Measurements from ENCODE around the gene TIMM50. TPM values are rescaled to one million over a fixed set of nuclear protein-coding genes. Genes with fewer than 3 reads are reported as not detected.
A peak's percentile ranks its signal among the peaks of the same experiment; 100 is the strongest.
"Not testable (repeated sequence)": the region's sequence is repeated elsewhere in the genome, so short reads cannot be mapped to it uniquely, and the experiment has no call there.

Gene TIMM50
- total RNA-seq, 4 donors from 2014 or later, result 21.7 to 54.0 (median 33.5) TPM

DNA sequence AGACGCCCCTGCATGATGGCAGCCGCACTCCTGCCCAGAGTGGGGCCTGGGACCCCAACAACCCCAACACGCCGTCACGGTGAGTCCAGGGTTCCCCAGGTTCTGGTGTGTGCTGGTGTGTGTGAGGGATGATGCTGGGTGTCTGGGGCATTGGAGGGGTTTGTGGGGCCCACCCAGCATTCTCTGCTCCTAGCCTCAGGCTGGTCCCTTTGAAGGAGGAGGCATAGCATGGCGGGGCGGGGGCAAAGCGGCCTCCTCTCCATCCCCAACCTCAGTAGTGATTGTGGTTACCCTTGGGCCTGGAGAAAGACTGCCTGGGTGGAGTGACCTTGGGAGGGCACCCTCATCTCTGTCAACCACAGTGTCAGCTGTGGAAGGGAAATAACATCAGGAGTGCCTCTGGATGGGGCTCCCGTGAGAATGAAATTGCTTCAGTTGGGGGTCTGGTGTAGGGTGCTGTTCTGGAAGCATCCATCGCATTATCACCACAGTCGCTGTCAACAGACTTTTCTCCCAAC lies 7.1 kb upstream of the TIMM50 start:
- TF ChIP-seq, protein P1, sequence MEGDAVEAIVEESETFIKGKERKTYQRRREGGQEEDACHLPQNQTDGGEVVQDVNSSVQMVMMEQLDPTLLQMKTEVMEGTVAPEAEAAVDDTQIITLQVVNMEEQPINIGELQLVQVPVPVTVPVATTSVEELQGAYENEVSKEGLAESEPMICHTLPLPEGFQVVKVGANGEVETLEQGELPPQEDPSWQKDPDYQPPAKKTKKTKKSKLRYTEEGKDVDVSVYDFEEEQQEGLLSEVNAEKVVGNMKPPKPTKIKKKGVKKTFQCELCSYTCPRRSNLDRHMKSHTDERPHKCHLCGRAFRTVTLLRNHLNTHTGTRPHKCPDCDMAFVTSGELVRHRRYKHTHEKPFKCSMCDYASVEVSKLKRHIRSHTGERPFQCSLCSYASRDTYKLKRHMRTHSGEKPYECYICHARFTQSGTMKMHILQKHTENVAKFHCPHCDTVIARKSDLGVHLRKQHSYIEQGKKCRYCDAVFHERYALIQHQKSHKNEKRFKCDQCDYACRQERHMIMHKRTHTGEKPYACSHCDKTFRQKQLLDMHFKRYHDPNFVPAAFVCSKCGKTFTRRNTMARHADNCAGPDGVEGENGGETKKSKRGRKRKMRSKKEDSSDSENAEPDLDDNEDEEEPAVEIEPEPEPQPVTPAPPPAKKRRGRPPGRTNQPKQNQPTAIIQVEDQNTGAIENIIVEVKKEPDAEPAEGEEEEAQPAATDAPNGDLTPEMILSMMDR (IDR thresholded peaks at IDR 0.05), result no peak
- TF ChIP-seq EP300 (IDR thresholded peaks at IDR 0.05; ENCODE audit: low read depth) (no peak), POLR2A (IDR thresholded peaks at IDR 0.05) (no peak), POLR2AphosphoS5 (IDR thresholded peaks at IDR 0.05) (no peak)
- Histone ChIP-seq H3K4me1 (no peaks in the 10 kb centered on the region), H3K27ac (no peak overlapping the region), H3K36me3 (peaks cover 0 to 58% (median 28%) of the 10 kb centered on the region in 4 donors), H3K9me3 (no peaks in the 10 kb centered on the region), H3K4me3 (no peak overlapping the region), H3K27me3 (no peaks in the 10 kb centered on the region)
- in situ Hi-C loops (cut with MboI; ENCODE audit: low pct_ligation_motif_present in 1 of 4, low pct_unique_long_range_greater_than_20kb in 1 of 4, low sequenced_read_pairs in 3 of 4) (no loop called here), intact Hi-C loops (cut with DNase I; ENCODE audit: low total_unique reads) (loop anchor here (10.0 kb wide), 1 partner anchor 61 kb away; the partner anchor contains the start of gene EID2B)
- WGBS, 2 donors (ENCODE audit: low coverage in 1 of 2), result 87 to 100% methylated on average over 2 to 11 of the region's 11 CpGs
- DNase-seq, result no peak

DNA sequence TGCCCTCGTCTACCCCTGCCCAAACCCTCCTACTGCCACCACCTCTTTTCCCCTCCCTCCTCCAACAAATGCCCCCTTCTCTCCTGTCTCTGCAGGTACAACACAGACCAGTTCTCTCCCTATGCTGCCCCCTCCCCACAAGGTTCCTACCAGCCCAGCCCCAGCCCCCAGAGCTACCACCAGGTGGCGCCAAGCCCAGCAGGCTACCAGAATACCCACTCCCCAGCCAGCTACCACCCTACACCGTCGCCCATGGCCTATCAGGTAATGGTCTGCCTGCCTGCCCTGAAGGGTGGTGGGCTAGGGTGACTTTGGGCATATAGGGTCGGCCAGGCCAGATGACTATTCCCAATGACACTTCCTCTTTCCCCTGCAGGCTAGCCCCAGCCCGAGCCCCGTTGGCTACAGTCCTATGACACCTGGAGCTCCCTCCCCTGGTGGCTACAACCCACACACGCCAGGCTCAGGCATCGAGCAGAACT lies 6.5 kb upstream of the TIMM50 start:
- Histone ChIP-seq H3K4me1 (no peaks in the 10 kb centered on the region), H3K27me3 (no peaks in the 10 kb centered on the region), H3K36me3 (peaks cover 0 to 51% (median 25%) of the 10 kb centered on the region in 4 donors), H3K9me3 (no peaks in the 10 kb centered on the region), H3K4me3 (no peak overlapping the region), H3K27ac (no peak overlapping the region)
- WGBS, 2 donors (ENCODE audit: low coverage in 1 of 2), result 47 to 70% methylated on average over 2 to 9 of the region's 9 CpGs
- peak; percentile 50 for DNase-seq
- TF ChIP-seq, protein P1 (IDR thresholded peaks at IDR 0.05), result peak; percentile 70 to 83 (median 78)
- no peak for TF ChIP-seq POLR2AphosphoS5 (IDR thresholded peaks at IDR 0.05)
- intact Hi-C loops (cut with DNase I; ENCODE audit: low total_unique reads), result loop anchor here (10.0 kb wide), 1 partner anchor 61 kb away; the partner anchor contains the start of gene EID2B
- in situ Hi-C loops (cut with MboI; ENCODE audit: low pct_ligation_motif_present in 1 of 4, low pct_unique_long_range_greater_than_20kb in 1 of 4, low sequenced_read_pairs in 3 of 4), result no loop called here

DNA sequence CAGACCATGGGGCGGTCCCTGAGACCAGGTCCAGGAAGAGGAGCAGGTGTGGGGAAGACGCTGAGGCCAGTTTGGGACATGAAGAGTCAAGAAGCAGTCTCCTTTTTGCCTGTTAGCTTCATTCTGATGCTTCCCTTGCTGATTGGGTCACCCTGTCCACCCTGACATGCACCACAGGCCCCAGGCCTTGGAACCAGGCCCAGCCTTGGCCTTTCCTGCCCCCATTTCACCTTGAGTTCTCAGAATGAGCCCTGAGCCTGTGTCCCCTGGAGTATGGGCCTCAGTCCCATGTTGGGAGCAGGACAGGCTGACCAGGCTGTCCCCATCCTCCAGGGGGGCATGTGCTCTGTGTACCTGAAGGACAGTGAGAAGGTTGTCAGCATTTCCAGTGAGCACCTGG lies 4.9 kb upstream of the TIMM50 start:
- WGBS, 2 donors (ENCODE audit: low coverage in 1 of 2), result 100% methylated on average over 2 of the region's 2 CpGs; no CpG with 5 or more reads in 1 of the 2 donors
- Histone ChIP-seq H3K27ac (no peak overlapping the region), H3K4me1 (peaks cover 0 to 7% (median 4%) of the 10 kb centered on the region in 4 donors), H3K4me3 (no peak overlapping the region), H3K9me3 (no peaks in the 10 kb centered on the region), H3K27me3 (no peaks in the 10 kb centered on the region), H3K36me3 (peaks cover 0 to 38% (median 17%) of the 10 kb centered on the region in 4 donors)
- in situ Hi-C loops (cut with MboI; ENCODE audit: low pct_ligation_motif_present in 1 of 4, low pct_unique_long_range_greater_than_20kb in 1 of 4, low sequenced_read_pairs in 3 of 4), result no loop called here
- DNase-seq, result no peak
- TF ChIP-seq EP300 (IDR thresholded peaks at IDR 0.05; ENCODE audit: low read depth) (no peak), POLR2A (IDR thresholded peaks at IDR 0.05) (no peak), POLR2AphosphoS5 (IDR thresholded peaks at IDR 0.05) (no peak)
- TF ChIP-seq, protein P1 (IDR thresholded peaks at IDR 0.05), result no peak
- intact Hi-C loops (cut with DNase I; ENCODE audit: low total_unique reads), result loop anchor here (10.0 kb wide), 1 partner anchor 59 kb away; the partner anchor contains the start of gene EID2B

DNA sequence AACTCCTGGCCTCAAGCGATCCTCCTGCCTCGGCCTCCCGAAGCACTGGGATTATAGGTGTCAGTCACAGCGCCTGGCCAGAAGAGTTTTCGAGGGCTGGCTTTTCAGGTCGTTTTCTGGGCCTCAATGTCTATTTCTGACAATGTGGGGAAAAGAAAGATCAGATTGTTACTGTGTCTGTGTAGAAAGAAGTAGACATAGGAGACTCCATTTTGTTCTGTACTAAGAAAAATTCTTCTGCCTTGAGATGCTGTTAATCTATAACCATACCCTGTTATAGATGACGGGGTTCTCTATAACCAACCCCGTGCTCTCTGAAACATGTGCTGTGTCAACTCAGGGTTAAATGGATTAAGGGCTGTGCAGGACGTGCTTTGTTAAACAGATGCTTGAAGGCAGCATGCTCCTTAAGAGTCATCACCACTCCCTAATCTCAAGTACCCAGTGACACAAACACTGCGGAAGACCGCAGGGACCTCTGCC lies 1.3 kb upstream of the TIMM50 start:
- Histone ChIP-seq H3K4me1 (peaks cover 7 to 17% (median 16%) of the 10 kb centered on the region in 4 donors), H3K36me3 (peaks cover 0 to 13% (median 2%) of the 10 kb centered on the region in 4 donors), H3K27ac (peak overlapping the region in 1 of 4 donors; percentile 86)
- H3K27me3 ChIP-seq; DNase-seq; H3K9me3 ChIP-seq; in situ Hi-C loops (cut with MboI; ENCODE audit: low pct_ligation_motif_present in 1 of 4, low pct_unique_long_range_greater_than_20kb in 1 of 4, low sequenced_read_pairs in 3 of 4); H3K4me3 ChIP-seq: not testable (repeated sequence)
- WGBS, 2 donors (ENCODE audit: low coverage in 1 of 2), result 85 to 96% methylated on average over 9 to 11 of the region's 11 CpGs
- intact Hi-C loops (cut with DNase I; ENCODE audit: low total_unique reads), result loop anchor here (10.0 kb wide), 1 partner anchor 55 kb away; the partner anchor contains the start of gene EID2B
